Muscle of leg (tissue), 11 donors: Measurements from ENCODE around the gene HBA2. TPM values are rescaled to one million over a fixed set of nuclear protein-coding genes. Genes with fewer than 3 reads are reported as not detected.
"Not testable (repeated sequence)": the region's sequence is repeated elsewhere in the genome, so short reads cannot be mapped to it uniquely, and the experiment has no call there.

Experiments used
- DNase-seq: peaks from one replicate; pipeline ENCODE4 v3.0.0; 2013
- H3K27ac ChIP-seq: one replicate; pipeline ENCODE4 v1.5.1; 2013; ENCODE audit warnings: mild to moderate bottlenecking, low read length, control low read depth
- H3K27me3 ChIP-seq: one replicate; pipeline ENCODE4 v1.6.1; 2013; ENCODE audit warnings: low read length; ENCODE audit not compliant: control insufficient read depth, insufficient read depth
- H3K36me3 ChIP-seq: one replicate; pipeline ENCODE4 v1.6.1; 2013; ENCODE audit warnings: low read length; ENCODE audit not compliant: control insufficient read depth, insufficient read depth
- H3K4me1 ChIP-seq: one replicate; pipeline ENCODE4 v1.6.1; 2013; ENCODE audit warnings: low read length; ENCODE audit not compliant: control insufficient read depth, insufficient read depth
- H3K4me3 ChIP-seq: one replicate; pipeline ENCODE4 v1.5.1; 2013; ENCODE audit warnings: low read length, control low read depth
- H3K9me3 ChIP-seq: replicated peaks from 2 replicates; pipeline ENCODE4 v1.6.1; 2013; ENCODE audit warnings: low read depth, low read length; ENCODE audit not compliant: control insufficient read depth
- WGBS: methylation state at CpG from one replicate; pipeline ENCODE4 v1.1.5; 2013; ENCODE audit warnings: missing lambda C conversion rate; ENCODE audit not compliant: insufficient coverage; 5-methylcytosine and 5-hydroxymethylcytosine counted together
- polyA plus RNA-seq, 8 donors: library from polyadenylated mRNA; unstranded; fragments of 120-200 nt; gene quantifications; one replicate each; pipeline versions ENCODE4 v1.2.1 to v1.2.3, GENCODE V29; 2013; ENCODE audit warnings: inconsistent platforms in 1 of 8, low replicate concordance in 1 of 8; ENCODE audit not compliant: insufficient read length in 8 of 8, insufficient read depth in 1 of 8
- total RNA-seq: library from RNA; stranded (reverse); fragments of 120-200 nt; gene quantifications from one replicate; pipeline ENCODE4 v1.2.4, GENCODE V29; 2013

The HBA2 gene
- total and polyA plus RNA-seq, 9 donors, result 926 to 10,285 (median 5,731) TPM

GRCh38 chr16:153129-153521 lies 19.6 kb upstream of the HBA2 start:
- H3K4me1 ChIP-seq, H3K27ac ChIP-seq, H3K4me3 ChIP-seq, H3K36me3 ChIP-seq, DNase-seq, H3K9me3 ChIP-seq: not testable (repeated sequence)
- WGBS, result 43% methylated on average over 1 of the region's 6 CpGs
- peaks cover 46% of the 10 kb centered on the region for H3K27me3 ChIP-seq

GRCh38 chr16:153550-154216 lies 19.0 kb upstream of the HBA2 start:
- not testable (repeated sequence) for H3K36me3 ChIP-seq, H3K9me3 ChIP-seq, H3K4me1 ChIP-seq, H3K27ac ChIP-seq, DNase-seq, H3K4me3 ChIP-seq
- no CpG with 5 or more reads among the region's 74 CpGs for WGBS
- H3K27me3 ChIP-seq, result peaks cover 45% of the 10 kb centered on the region

- under 1% methylated on average over 32 of the region's 59 CpGs for WGBS
- peak; percentile 75 for DNase-seq
- no peak overlapping the region for H3K27ac ChIP-seq
Measured at GRCh38 chr16:154217-155030, 18.3 kb upstream of the HBA2 start.

GRCh38 chr16:155031-155398 lies 17.7 kb upstream of the HBA2 start:
- Histone ChIP-seq H3K9me3 (no peaks in the 10 kb centered on the region), H3K27me3 (peaks cover 44% of the 10 kb centered on the region), H3K36me3 (no peaks in the 10 kb centered on the region), H3K4me3 (no peak overlapping the region), H3K4me1 (peaks cover 10% of the 10 kb centered on the region), H3K27ac (no peak overlapping the region)
- 43% methylated on average over 1 of the region's 7 CpGs for WGBS
- DNase-seq, result no peak

More at GRCh38 chr16:154217-155030, 18.3 kb upstream of the HBA2 start:
- H3K36me3 ChIP-seq, result no peaks in the 10 kb centered on the region
- peak overlapping the region; percentile 53 for H3K4me3 ChIP-seq
- H3K27me3 ChIP-seq, result peaks cover 43% of the 10 kb centered on the region
- H3K9me3 ChIP-seq, result no peaks in the 10 kb centered on the region
- H3K4me1 ChIP-seq, result peaks cover 10% of the 10 kb centered on the region

DNA sequence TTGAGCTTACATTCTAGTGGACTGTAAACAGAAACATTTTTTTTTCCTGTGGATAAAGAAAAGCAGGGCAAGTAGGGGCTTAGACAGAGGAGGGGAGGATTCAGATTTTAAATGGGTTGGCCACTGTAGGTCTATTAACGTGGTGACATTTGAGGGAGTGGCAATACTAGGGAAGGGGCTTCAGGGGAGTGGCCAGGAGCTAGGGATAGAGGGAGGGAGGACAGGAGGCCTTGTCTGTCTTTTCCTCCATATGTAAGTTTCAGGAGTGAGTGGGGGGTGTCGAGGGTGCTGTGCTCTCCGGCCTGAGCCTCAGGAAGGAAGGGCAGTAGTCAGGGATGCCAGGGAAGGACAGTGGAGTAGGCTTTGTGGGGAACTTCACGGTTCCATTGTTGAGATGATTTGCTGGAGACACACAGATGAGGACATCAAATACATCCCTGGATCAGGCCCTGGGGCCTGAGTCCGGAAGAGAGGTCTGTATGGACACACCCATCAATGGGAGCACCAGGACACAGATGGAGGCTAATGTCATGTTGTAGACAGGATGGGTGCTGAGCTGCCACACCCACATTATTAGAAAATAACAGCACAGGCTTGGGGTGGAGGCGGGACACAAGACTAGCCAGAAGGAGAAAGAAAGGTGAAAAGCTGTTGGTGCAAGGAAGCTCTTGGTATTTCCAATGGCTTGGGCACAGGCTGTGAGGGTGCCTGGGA lies 13.4 kb upstream of the HBA2 start:
- Histone ChIP-seq H3K9me3 (no peaks in the 10 kb centered on the region), H3K27ac (no peak overlapping the region), H3K27me3 (peaks cover 53% of the 10 kb centered on the region), H3K4me1 (peaks cover 8% of the 10 kb centered on the region), H3K36me3 (no peaks in the 10 kb centered on the region), H3K4me3 (no peak overlapping the region)
- 37% methylated on average over 6 of the region's 6 CpGs for WGBS
- no peak for DNase-seq

DNA sequence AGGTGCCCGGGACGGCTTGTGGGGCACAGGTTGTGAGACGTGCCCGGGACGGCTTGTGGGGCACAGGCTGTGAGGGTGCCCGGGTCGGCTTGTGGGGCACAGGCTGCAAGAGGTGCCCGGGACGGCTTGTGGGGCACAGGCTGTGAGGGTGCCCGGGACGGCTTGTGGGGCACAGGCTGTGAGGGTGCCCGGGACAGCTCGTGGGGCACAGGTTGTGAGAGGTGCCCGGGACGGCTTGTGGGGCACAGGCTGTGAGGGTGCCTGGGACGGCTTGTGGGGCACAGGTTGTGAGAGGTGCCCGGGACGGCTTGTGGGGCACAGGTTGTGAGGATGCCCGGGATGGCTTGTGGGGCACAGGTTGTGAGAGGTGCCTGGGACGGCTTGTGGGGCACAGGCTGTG lies 12.4 kb upstream of the HBA2 start:
- H3K4me3 ChIP-seq, H3K27ac ChIP-seq, H3K9me3 ChIP-seq, H3K4me1 ChIP-seq, DNase-seq, H3K36me3 ChIP-seq: not testable (repeated sequence)
- 80% methylated on average over 1 of the region's 20 CpGs for WGBS
- peaks cover 49% of the 10 kb centered on the region for H3K27me3 ChIP-seq

DNA sequence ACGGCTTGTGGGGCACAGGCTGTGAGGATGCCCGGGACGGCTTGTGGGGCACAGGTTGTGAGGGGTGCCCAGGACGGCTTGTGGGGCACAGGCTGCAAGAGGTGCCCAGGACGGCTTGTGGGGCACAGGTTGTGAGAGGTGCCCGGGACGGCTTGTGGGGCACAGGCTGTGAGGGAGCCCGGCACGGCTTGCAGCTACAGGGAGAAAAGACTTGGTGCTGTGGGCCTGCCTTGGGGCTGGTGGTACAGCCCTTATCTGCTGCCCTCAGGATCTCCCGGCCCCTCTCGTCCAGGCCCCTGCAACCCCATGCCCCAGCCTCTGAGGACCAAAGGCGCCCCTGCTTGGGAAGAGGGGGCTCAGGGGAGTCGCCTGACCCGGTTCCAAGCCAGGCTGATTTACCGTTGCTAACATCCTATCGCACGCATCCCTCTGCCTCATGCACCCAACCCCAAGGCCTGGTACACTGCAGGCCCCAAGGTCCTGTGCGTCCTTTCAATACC lies 11.9 kb upstream of the HBA2 start:
- Histone ChIP-seq H3K27ac (no peak overlapping the region), H3K27me3 (peaks cover 50% of the 10 kb centered on the region), H3K9me3 (no peaks in the 10 kb centered on the region), H3K36me3 (no peaks in the 10 kb centered on the region), H3K4me1 (peaks cover 8% of the 10 kb centered on the region), H3K4me3 (no peak overlapping the region)
- WGBS, result 48% methylated on average over 13 of the region's 18 CpGs
- no peak for DNase-seq

- H3K9me3 ChIP-seq, result no peaks in the 10 kb centered on the region
- no peak for DNase-seq
- peaks cover 17% of the 10 kb centered on the region for H3K4me1 ChIP-seq
- no peaks in the 10 kb centered on the region for H3K36me3 ChIP-seq
- 93% methylated on average over 4 of the region's 13 CpGs for WGBS
- H3K4me3 ChIP-seq, result no peak overlapping the region
- peaks cover 55% of the 10 kb centered on the region for H3K27me3 ChIP-seq
- H3K27ac ChIP-seq, result no peak overlapping the region
Measured at GRCh38 chr16:162271-162991, 10.2 kb upstream of the HBA2 start.

DNA sequence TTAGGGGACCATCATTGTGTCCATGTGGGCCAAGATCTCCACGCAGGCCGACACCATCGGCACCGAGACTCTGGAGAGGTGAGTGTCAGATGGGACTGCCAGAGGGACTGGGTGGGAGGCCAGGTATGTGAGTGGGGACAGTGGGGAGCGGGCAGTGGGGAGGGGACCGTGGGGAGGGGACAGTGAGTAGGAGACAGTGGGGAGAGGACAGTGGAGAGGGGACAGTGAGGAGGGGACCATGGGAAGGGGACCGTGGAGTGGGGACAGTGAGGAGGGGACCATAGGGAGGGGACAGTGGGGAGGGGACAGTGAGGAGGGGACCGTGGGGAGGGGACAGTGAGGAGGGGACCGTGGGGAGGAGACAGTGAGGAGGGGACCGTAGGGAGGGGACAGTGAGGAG lies 9.5 kb upstream of the HBA2 start:
- not testable (repeated sequence) for H3K36me3 ChIP-seq, H3K27ac ChIP-seq, DNase-seq, H3K4me3 ChIP-seq, H3K9me3 ChIP-seq
- 76% methylated on average over 4 of the region's 10 CpGs for WGBS
- H3K27me3 ChIP-seq, result peaks cover 59% of the 10 kb centered on the region
- H3K4me1 ChIP-seq, result peaks cover 17% of the 10 kb centered on the region
